Endothelial cell of umbilical vein (primary cell): ENCODE measurements around the gene RADIL. TPM values are rescaled to one million over a fixed set of nuclear protein-coding genes. Genes with fewer than 3 reads are reported as not detected.

Experiments
- BruUV-seq: library from RNA; stranded (reverse); fragments of 400-500 nt; replicated peaks from 2 replicates; lab custom pipeline; 2021; lab: Mats Ljungman, UMichigan
- CTCF ChIA-PET: fragments of 300-600, 350-600 bp; sonication (Branson Sonifier 250); formaldehyde crosslinking; loops from one replicate; lab custom pipeline; 2021; ENCODE audit warnings: antibody characterized with exemption, inconsistent platforms; lab: Charles Lee
- POLR2A ChIA-PET: fragments of 300-600, 350-600 bp; sonication (Branson Sonifier 250); formaldehyde crosslinking; loops from one replicate; lab custom pipeline; 2021; ENCODE audit warnings: antibody characterized with exemption, inconsistent platforms; lab: Charles Lee
- DNase-seq: peaks from one replicate; pipeline ENCODE4 v3.0.0-alpha.2; 2011; ENCODE audit warnings: low read depth, low spot score
- FAIRE-seq: peaks from 2 replicates; lab custom pipeline; 2011; peaks lifted over from hg19 to GRCh38; lab: Jason Lieb, UNC
- H2AFZ ChIP-seq: 2 replicates; pipeline ENCODE4 v1.6.0; 2012; ENCODE audit warnings: low read depth, low read length, control low read depth, inconsistent platforms
- H3K27ac ChIP-seq: 2 replicates; pipeline ENCODE4 v1.5.1; 2011; ENCODE audit warnings: low read depth, mild to moderate bottlenecking, control low read depth, low read length, moderate library complexity; ENCODE audit not compliant: insufficient read depth
- H3K27me3 ChIP-seq, 2 experiments: 2 replicates each; pipeline versions ENCODE4 v1.6.0 to v1.6.1; 2011; ENCODE audit warnings: low read length in 2 of 2, mixed read lengths in 1 of 2; ENCODE audit not compliant: control insufficient read depth in 2 of 2, insufficient read depth in 2 of 2
- H3K36me3 ChIP-seq, 2 experiments: 2 replicates in 1 of 2; 3 replicates in 1 of 2; pipeline ENCODE4 v1.5.1; 2011; ENCODE audit warnings: low read length in 2 of 2, mild to moderate bottlenecking in 1 of 2, moderate library complexity in 1 of 2; ENCODE audit not compliant: control insufficient read depth in 2 of 2, insufficient read depth in 2 of 2; ENCODE audit errors: extremely low read depth in 1 of 2
- H3K4me1 ChIP-seq: 3 replicates; pipeline ENCODE4 v1.5.1; 2011; ENCODE audit warnings: mild to moderate bottlenecking, low read length; ENCODE audit not compliant: control insufficient read depth, insufficient read depth; ENCODE audit errors: extremely low read depth
- H3K4me2 ChIP-seq: 2 replicates; pipeline ENCODE4 v1.6.1; 2011; ENCODE audit warnings: low read length, control low read depth, mixed read lengths; ENCODE audit not compliant: insufficient read depth
- H3K4me3 ChIP-seq, 3 experiments: fragments of 200-600 bp in 1 of 3; sonication (generic), shearing (Covaris generic) in 1 of 3; replicated peaks in 1 of 3; 2 replicates each; pipeline ENCODE4 v1.5.1; 2011 to 2016; ENCODE audit warnings: control low read depth in 3 of 3, low read length in 3 of 3, mild to moderate bottlenecking in 2 of 3, inconsistent platforms in 1 of 3, low read depth in 1 of 3, moderate library complexity in 1 of 3; ENCODE audit not compliant: insufficient read depth in 1 of 3
- H3K79me2 ChIP-seq: 2 replicates; pipeline ENCODE4 v1.6.0; 2012; ENCODE audit warnings: low read length, inconsistent platforms; ENCODE audit not compliant: control insufficient read depth, insufficient read depth
- H3K9ac ChIP-seq: replicated peaks from 2 replicates; pipeline ENCODE3; 2011; ENCODE audit warnings: low read length, control low read depth; ENCODE audit not compliant: insufficient read depth; ENCODE audit errors: extremely low read depth
- H3K9me1 ChIP-seq: replicated peaks from 3 replicates; pipeline ENCODE4 v1.6.0; 2011; ENCODE audit warnings: mild to moderate bottlenecking, low read length; ENCODE audit not compliant: control insufficient read depth, insufficient read depth; ENCODE audit errors: extremely low read depth
- H3K9me3 ChIP-seq: replicated peaks from 2 replicates; pipeline ENCODE4 v1.5.1; 2012; ENCODE audit warnings: low read length, inconsistent platforms; ENCODE audit not compliant: control insufficient read depth, insufficient read depth
- H4K20me1 ChIP-seq: replicated peaks from 2 replicates; pipeline ENCODE3; 2011; ENCODE audit warnings: mild to moderate bottlenecking, low read length; ENCODE audit not compliant: control insufficient read depth, insufficient read depth; ENCODE audit errors: extremely low read depth
- EZH2 ChIP-seq: IDR thresholded peaks from 2 replicates; pipeline ENCODE4 v1.6.1; 2012; ENCODE audit warnings: borderline replicate concordance, low read depth, mild to moderate bottlenecking, moderate library complexity, low read length, inconsistent platforms; ENCODE audit not compliant: severe bottlenecking
- FOS ChIP-seq: IDR thresholded peaks from 2 replicates; pipeline ENCODE4 v1.6.1; 2011; ENCODE audit warnings: mild to moderate bottlenecking, low read length, moderate library complexity, borderline replicate concordance; ENCODE audit not compliant: insufficient read depth
- GATA2 ChIP-seq: IDR thresholded peaks from 2 replicates; pipeline ENCODE4 v1.7.0; 2011; ENCODE audit warnings: low read depth, mild to moderate bottlenecking, moderate library complexity, mixed read lengths, low read length; ENCODE audit not compliant: insufficient read length, insufficient read depth
- JUN ChIP-seq: IDR thresholded peaks from 2 replicates; pipeline ENCODE4 v1.6.1; 2011; ENCODE audit warnings: borderline replicate concordance, low read depth; ENCODE audit not compliant: insufficient read length, insufficient read depth
- MAX ChIP-seq: IDR thresholded peaks from 2 replicates; pipeline ENCODE4 v1.6.1; 2011; ENCODE audit not compliant: insufficient read depth, insufficient read length
- MYC ChIP-seq: IDR thresholded peaks from one replicate; pipeline ENCODE4 v1.6.1; 2011; ENCODE audit warnings: mild to moderate bottlenecking, low read depth, low read length
- POLR2A ChIP-seq: IDR thresholded peaks from 2 replicates; pipeline ENCODE4 v1.6.1; 2012; ENCODE audit warnings: low read depth, mild to moderate bottlenecking, control low read depth, low read length
- POLR2AphosphoS5 ChIP-seq: IDR thresholded peaks from 2 replicates; pipeline ENCODE4 v1.6.1; 2012; ENCODE audit warnings: low read depth, mild to moderate bottlenecking, control low read depth, low read length, moderate library complexity; ENCODE audit not compliant: insufficient read depth
- dilution Hi-C: fragments of 300-500 bp; cut with MboI; formaldehyde crosslinking; loops from one replicate; pipeline ENCODE4 v1.15.0; 2019; ENCODE audit warnings: low sequenced_read_pairs; ENCODE audit not compliant: extremely low pct_ligation_motif_present
- intact Hi-C: fragments of 100-400 bp; cut with micrococcal nuclease; formaldehyde crosslinking; loops from one replicate; pipeline ENCODE4 v1.10.0; 2022
- polyA plus RNA-seq, 4 experiments: library from polyadenylated mRNA; depleted of rRNA in 3 of 4; stranded (reverse) in 3 of 4; unstranded in 1 of 4; fragments of >200 nt; gene quantifications; 2 replicates each; pipeline versions ENCODE4 v1.2.1 to v1.2.3, GENCODE V29; 2011 to 2012; ENCODE audit warnings: missing spikeins in 1 of 4
- total RNA-seq: library from RNA; stranded (reverse); gene quantifications from 2 replicates; pipeline ENCODE4 v1.2.3, GENCODE V29; 2021
- TF ChIP-seq, protein P1 (sequence below), 2 donors: IDR thresholded peaks; 1 replicate in 1 of 2; 2 replicates in 1 of 2; pipeline ENCODE4 v1.5.1; 2011; ENCODE audit warnings: low read length in 2 of 2, mild to moderate bottlenecking in 2 of 2, moderate library complexity in 2 of 2, control low read depth in 1 of 2, inconsistent platforms in 1 of 2, low read depth in 1 of 2; ENCODE audit not compliant: insufficient read depth in 1 of 2; ENCODE audit errors: extremely low read depth in 1 of 2

RADIL gene
- total and polyA plus RNA-seq, 2 donors (not counting 3 experiments of a cell fraction or from before 2014, with no cell fraction given) = 1.2 to 2.5 TPM

- POLR2A ChIA-PET = no interaction called here
- BruUV-seq = no TSS peak
- no peak for FAIRE-seq
Observed at GRCh38 chr7:4816419-4817080, 67.0 kb downstream of the RADIL start.

More at GRCh38 chr7:4816419-4817080, 67.0 kb downstream of the RADIL start:
- Histone ChIP-seq H3K9me3 (no peaks in the 10 kb centered on the region), H3K4me2 (no peak overlapping the region), H3K9me1 (no peaks in the 10 kb centered on the region), H2AFZ (no peak overlapping the region), H3K9ac (no peak overlapping the region), H3K27ac (no peak overlapping the region), H3K36me3 (no peaks in the 10 kb centered on the region), H3K79me2 (no peaks in the 10 kb centered on the region), H3K4me3 (no peak overlapping the region), H4K20me1 (no peaks in the 10 kb centered on the region), H3K27me3 (no peaks in the 10 kb centered on the region), H3K4me1 (no peaks in the 10 kb centered on the region)
- intact Hi-C loops (no loop called here), dilution Hi-C loops (no loop called here)
- no peak for TF ChIP-seq POLR2AphosphoS5
- TF ChIP-seq, protein P1, sequence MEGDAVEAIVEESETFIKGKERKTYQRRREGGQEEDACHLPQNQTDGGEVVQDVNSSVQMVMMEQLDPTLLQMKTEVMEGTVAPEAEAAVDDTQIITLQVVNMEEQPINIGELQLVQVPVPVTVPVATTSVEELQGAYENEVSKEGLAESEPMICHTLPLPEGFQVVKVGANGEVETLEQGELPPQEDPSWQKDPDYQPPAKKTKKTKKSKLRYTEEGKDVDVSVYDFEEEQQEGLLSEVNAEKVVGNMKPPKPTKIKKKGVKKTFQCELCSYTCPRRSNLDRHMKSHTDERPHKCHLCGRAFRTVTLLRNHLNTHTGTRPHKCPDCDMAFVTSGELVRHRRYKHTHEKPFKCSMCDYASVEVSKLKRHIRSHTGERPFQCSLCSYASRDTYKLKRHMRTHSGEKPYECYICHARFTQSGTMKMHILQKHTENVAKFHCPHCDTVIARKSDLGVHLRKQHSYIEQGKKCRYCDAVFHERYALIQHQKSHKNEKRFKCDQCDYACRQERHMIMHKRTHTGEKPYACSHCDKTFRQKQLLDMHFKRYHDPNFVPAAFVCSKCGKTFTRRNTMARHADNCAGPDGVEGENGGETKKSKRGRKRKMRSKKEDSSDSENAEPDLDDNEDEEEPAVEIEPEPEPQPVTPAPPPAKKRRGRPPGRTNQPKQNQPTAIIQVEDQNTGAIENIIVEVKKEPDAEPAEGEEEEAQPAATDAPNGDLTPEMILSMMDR (IDR thresholded peaks at IDR 0.05; ENCODE audit: extremely low read depth in 1 of 2, insufficient read depth in 1 of 2, low read depth in 1 of 2, low read length in 2 of 2) = no peak
- no peak for TF ChIP-seq MYC
- no peak for TF ChIP-seq EZH2
- TF ChIP-seq POLR2A = no peak
- no peak for TF ChIP-seq JUN
- no peak for TF ChIP-seq MAX
- no peak for TF ChIP-seq FOS
- TF ChIP-seq GATA2 = no peak
- CTCF ChIA-PET = interaction anchor here (1.0 to 2.2 kb wide), 4 partner anchors 8 to 25 kb away, joined by 3 to 8 read pairs (median 4); no protein-coding TSS in a partner anchor
- no peak for DNase-seq
